Measurements from ENCODE around the gene ARAP1. TPM values are rescaled to one million over a fixed set of nuclear protein-coding genes. Genes with fewer than 3 reads are reported as not detected.
"Not testable (repeated sequence)": the region's sequence is repeated elsewhere in the genome, so short reads cannot be mapped to it uniquely, and the experiment has no call there.

Gene ARAP1
- 100 to 1,000 TPM in 1 of 2 donors, 10 to 100 TPM in 1; 98.0 to 216 TPM for total RNA-seq

DNA sequence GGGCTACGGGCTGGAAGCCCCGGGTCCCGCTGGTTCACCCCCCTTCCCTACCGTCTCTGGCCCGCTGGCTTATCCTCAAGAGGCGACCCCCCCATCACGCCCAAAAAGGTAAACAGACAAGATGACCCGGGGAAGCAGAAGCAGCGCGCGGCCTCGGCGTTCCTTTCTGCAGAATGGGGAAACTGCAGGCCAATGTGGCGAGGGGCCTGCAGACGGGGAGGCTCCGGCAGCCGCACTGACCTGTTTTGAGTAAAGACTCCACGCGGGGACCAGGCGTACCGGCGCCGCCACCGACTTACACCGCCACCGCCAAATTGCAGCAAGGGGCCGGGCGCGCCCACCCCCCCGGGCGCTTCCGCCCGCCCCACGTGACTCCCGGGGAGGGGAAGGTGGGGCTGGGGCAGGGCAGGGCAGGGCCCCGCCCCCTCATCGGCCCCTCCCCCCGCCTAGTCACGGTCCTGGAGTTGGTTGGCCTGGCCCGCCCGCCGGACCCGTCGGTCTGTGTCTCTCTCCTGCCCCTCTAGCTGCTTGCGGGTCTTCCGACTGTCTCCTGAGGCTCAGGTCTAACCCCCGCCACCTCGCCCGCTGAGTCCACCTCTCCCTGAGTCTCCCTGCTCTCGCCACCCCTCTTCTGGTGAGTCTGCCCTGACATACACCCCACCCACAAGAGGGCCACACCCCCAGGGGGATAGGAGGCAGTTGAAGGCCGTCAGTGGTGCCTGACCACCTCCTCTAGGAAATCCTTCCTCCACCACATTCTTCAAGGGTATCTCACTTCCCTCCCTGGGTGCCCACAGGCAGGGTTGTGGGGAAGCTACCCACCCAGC lies at the start of gene ARAP1:
ARAP1 (minus strand) TSS at position 321 of the 827 bp plus-strand sequence. CDS start 25,280 bp downstream, outside the sequence.
- H3K36me3 Mint-ChIP-seq (ENCODE audit: low read depth) = peaks cover 4% of the 10 kb centered on the region
- H3K9me3 Mint-ChIP-seq = no peaks in the 10 kb centered on the region
- H3K27me3 Mint-ChIP-seq = no peaks in the 10 kb centered on the region
- H3K27ac Mint-ChIP-seq = peak within 1 kb of the TSS; percentile 97
- peaks cover 20% of the 10 kb centered on the region for H3K4me1 Mint-ChIP-seq
- ATAC-seq (replicated peaks) = peak; percentile 92
- peak within 1 kb of the TSS; percentile 99 for H3K4me3 Mint-ChIP-seq

DNA sequence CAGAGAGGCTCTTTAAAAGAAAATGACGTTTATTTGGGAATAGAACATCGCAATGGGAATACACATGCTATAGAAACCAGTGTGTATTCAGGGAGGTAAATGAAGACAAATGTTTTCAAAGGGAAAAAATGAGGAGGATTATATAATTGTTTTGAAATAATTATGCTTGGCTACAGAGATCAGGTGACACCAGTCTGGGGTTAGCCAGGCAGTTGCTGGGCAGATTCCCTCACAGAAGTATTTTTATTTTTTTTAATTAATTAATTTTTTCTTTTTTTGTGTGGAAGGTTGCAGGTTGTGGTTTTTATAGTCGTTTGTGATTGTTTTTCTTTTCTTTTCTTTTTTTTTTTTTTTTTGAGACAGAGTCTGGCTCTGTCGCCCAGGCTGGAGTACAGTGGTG lies 47.2 kb upstream of the ARAP1 start:
- H3K36me3 Mint-ChIP-seq (ENCODE audit: low read depth) = no peaks in the 10 kb centered on the region
- ATAC-seq (replicated peaks) = no peak
- H3K27ac Mint-ChIP-seq = no peak overlapping the region
- H3K4me1 Mint-ChIP-seq = peaks cover 4% of the 10 kb centered on the region
- H3K4me3 Mint-ChIP-seq = no peak overlapping the region
- no peaks in the 10 kb centered on the region for H3K9me3 Mint-ChIP-seq
- H3K27me3 Mint-ChIP-seq = no peaks in the 10 kb centered on the region

DNA sequence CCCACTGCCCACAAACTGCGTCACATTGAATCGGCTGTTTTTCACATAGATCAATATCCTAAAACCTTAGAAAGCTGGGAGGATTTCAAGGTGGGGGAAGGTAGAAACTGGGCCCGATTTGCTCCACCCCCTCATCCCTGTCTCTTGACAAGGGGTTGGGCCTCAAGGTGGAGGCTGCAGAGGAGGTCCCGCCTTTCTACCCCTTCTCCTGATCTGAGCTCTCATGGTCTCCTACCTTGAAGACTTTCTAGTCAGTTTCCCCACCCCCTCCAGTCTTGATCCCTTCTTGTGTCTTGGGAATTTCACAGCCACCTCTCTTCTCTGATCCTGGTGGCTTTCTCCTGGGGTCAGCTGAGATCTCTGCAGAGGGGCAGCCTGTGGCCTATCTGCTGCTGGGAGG lies 46.2 kb upstream of the ARAP1 start:
- no peak for ATAC-seq (replicated peaks)
- Mint-ChIP-seq H3K36me3 (ENCODE audit: low read depth) (no peaks in the 10 kb centered on the region), H3K27ac (no peak overlapping the region), H3K9me3 (no peaks in the 10 kb centered on the region), H3K27me3 (no peaks in the 10 kb centered on the region), H3K4me1 (peaks cover 6% of the 10 kb centered on the region), H3K4me3 (no peak overlapping the region)

DNA sequence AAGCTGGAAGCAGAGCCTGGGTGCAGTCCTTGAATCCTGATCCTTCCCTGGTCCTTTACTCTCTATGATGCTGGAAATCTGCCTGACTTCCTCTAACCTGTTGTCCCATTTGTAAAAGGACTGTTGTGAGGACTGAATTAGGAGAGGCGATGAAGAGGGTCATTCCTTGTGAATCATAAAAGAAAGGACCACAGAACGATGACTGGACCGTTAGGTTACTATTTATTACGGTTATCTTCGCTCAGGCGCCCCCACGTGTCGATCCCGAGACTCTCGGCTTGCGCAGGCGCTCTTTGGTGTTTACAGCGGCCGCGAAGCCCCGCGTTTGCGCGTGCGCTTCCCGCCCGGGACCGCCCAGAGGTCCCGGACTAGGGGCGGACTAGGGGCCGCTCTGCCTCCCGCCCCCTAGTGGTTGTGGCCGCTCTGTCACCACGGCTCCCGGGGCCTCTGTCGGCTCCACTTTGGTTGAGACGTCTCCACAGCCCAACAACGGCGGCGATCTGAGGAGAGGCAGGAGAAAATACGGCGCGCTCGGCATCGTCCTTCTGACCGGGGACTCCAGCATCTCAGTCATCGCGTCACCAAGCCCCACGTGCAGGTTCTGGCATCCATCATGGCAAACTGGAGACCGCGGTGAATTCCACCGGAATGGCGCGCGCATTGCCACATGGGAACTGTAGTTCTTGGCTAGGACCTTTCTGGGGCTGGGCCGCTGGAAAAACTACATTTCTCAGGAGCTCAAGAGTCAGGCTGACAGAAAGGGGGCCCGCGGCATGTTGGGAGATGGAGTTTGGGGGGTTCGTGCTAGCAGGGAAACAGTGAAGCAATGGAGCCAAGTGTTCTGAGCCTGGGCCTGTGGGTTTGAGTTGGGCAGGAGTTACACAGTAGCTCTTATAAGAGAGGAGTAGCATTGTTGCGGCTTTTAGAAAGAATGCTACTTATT lies 41.5 kb upstream of the ARAP1 start, which contains the start of gene STARD10:
STARD10 (minus strand) TSS at position 623 of the 943 bp plus-strand sequence. CDS start 12,866 bp downstream, outside the sequence.
- peaks cover 18% of the 10 kb centered on the region for H3K4me1 Mint-ChIP-seq
- no peaks in the 10 kb centered on the region for H3K36me3 Mint-ChIP-seq (ENCODE audit: low read depth)
- ATAC-seq (replicated peaks) = peak; percentile 97
- peak within 1 kb of the TSS; percentile 95 for H3K27ac Mint-ChIP-seq
- H3K27me3 Mint-ChIP-seq = no peaks in the 10 kb centered on the region
- H3K4me3 Mint-ChIP-seq = peak within 1 kb of the TSS; percentile 94
- no peaks in the 10 kb centered on the region for H3K9me3 Mint-ChIP-seq

DNA sequence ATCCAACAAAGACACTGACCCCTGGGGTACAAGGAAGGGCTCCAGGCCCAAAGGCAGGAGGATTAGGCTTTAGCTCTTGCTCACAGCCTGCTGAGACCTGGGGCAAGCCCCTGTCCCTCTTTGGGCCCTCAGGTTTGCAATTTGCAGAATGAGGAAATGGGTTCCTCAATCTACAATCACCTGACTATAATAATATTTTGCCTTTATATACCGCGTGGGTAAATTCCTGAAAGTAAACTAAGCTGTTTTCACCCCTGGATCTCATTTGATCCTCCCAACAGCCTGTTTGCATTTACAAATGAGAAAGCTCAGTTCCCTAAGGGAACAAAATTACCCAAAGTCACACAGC lies 40.8 kb upstream of the ARAP1 start:
- Mint-ChIP-seq H3K27me3 (no peaks in the 10 kb centered on the region), H3K27ac (peak overlapping the region; percentile 95), H3K4me3 (peak overlapping the region; percentile 94), H3K4me1 (peaks cover 18% of the 10 kb centered on the region), H3K9me3 (no peaks in the 10 kb centered on the region), H3K36me3 (ENCODE audit: low read depth) (no peaks in the 10 kb centered on the region)
- ATAC-seq (replicated peaks) = no peak

DNA sequence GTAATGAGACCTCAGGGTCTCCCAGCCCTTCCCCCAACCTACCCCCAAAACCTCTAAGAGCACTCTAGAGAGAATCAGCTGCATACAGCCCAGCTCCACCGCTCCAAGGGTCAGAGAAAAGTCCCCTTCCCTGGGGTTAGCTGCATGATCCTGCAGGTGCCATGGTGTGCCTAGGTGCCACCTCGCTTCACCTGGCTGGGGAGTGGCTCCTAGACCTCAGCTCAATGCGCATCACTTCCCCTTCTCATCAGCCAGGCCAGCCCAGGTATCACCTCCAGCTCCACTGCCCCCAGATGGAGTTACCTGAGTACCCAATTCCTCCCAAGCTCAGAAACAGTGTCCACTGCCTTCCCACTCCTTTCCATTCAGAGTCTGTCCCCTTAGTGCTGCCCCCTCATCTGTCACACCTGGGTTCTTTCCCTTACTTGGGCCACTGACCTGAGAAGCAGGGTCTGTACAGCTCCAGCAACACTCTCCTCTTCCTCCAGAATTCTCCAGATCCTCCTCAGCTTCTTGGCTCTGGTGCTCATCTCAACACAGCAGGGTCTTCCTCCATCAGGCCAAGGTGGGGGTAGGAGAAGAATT lies 40.3 kb upstream of the ARAP1 start:
- no peak for ATAC-seq (replicated peaks)
- H3K27me3 Mint-ChIP-seq = no peaks in the 10 kb centered on the region
- no peaks in the 10 kb centered on the region for H3K36me3 Mint-ChIP-seq (ENCODE audit: low read depth)
- H3K4me1 Mint-ChIP-seq = peaks cover 18% of the 10 kb centered on the region
- peak overlapping the region; percentile 94 for H3K4me3 Mint-ChIP-seq
- no peaks in the 10 kb centered on the region for H3K9me3 Mint-ChIP-seq
- peak overlapping the region; percentile 95 for H3K27ac Mint-ChIP-seq

DNA sequence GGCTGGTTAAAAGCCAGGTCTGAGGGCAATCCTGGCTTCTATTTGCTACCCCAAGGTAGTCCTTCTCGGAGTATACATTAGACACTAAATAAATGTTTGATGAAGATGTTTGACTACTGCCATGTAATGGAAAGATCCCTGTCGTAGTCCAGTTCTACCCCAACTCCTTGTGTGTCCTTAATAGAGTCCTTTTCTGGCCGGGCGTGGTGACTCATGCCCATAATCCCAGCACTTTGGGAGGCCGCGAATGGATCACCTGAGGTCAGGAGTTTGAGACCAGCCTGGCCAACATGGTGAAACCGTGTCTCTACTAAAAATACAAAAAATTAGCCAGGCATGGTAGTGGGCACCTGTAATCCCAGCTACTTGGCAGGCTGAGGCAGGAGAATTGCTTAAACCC lies 39.0 kb upstream of the ARAP1 start:
- not testable (repeated sequence) for H3K27ac Mint-ChIP-seq; H3K9me3 Mint-ChIP-seq; H3K27me3 Mint-ChIP-seq; H3K4me3 Mint-ChIP-seq; H3K36me3 Mint-ChIP-seq (ENCODE audit: low read depth); ATAC-seq (replicated peaks)
- peaks cover 18% of the 10 kb centered on the region for H3K4me1 Mint-ChIP-seq

DNA sequence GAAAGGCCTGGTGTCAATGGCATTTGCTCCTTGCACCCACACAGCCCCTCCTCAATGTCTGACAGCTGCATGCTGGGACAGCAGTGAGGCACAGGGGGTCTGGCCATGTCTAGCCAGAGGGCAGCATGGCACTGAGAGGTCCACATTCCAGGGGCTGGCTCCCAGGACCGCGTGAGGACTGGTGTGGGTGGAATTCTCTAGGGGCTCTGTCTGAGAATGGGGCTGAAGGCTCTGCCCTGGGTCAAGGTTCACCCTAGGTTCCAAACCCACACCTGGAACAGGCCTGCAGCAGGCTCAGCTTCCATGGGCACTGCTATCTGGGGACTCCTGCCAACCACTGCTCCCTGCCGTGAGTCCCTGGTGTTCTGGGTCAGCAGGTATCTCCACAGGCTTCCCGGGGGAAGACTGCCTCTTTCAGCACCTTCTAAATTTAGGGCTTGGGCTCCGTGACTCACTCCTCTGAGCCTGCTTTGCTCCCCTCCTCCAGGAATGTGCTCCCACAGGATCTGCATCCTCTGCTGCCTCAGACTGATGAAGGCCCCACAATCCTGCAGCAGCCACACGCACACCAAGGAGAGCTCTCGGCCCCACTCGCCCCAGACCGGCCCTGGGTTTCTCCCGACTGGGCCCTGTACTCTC lies 37.4 kb upstream of the ARAP1 start:
- Mint-ChIP-seq H3K27ac (no peak overlapping the region), H3K4me3 (no peak overlapping the region), H3K36me3 (ENCODE audit: low read depth) (no peaks in the 10 kb centered on the region), H3K9me3 (no peaks in the 10 kb centered on the region), H3K4me1 (peaks cover 15% of the 10 kb centered on the region), H3K27me3 (no peaks in the 10 kb centered on the region)
- ATAC-seq (replicated peaks) = no peak

DNA sequence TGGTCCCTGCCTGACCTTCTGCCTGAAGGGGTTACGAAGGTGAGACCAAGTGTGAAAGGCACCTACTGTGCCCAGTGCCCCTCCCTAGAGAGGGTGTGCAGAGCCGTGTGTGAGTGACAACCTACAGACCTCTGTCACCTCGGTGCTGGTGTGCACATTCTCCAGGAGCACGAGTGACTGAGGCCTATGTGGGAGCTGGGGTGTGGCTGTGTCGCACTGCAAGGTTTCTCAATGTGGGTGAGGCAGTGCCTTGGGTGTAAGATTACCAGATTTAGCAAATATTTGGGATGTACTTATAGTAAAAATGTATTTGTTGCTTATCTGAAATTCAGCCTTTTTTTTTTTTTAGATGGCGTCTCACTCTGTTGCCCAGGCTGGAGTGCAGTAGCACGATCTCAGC lies 36.0 kb upstream of the ARAP1 start:
- Mint-ChIP-seq H3K9me3 (no peaks in the 10 kb centered on the region), H3K4me1 (peaks cover 10% of the 10 kb centered on the region), H3K27me3 (no peaks in the 10 kb centered on the region), H3K4me3 (no peak overlapping the region), H3K36me3 (ENCODE audit: low read depth) (no peaks in the 10 kb centered on the region), H3K27ac (peak overlapping the region; percentile 48)
- ATAC-seq (replicated peaks) = no peak

DNA sequence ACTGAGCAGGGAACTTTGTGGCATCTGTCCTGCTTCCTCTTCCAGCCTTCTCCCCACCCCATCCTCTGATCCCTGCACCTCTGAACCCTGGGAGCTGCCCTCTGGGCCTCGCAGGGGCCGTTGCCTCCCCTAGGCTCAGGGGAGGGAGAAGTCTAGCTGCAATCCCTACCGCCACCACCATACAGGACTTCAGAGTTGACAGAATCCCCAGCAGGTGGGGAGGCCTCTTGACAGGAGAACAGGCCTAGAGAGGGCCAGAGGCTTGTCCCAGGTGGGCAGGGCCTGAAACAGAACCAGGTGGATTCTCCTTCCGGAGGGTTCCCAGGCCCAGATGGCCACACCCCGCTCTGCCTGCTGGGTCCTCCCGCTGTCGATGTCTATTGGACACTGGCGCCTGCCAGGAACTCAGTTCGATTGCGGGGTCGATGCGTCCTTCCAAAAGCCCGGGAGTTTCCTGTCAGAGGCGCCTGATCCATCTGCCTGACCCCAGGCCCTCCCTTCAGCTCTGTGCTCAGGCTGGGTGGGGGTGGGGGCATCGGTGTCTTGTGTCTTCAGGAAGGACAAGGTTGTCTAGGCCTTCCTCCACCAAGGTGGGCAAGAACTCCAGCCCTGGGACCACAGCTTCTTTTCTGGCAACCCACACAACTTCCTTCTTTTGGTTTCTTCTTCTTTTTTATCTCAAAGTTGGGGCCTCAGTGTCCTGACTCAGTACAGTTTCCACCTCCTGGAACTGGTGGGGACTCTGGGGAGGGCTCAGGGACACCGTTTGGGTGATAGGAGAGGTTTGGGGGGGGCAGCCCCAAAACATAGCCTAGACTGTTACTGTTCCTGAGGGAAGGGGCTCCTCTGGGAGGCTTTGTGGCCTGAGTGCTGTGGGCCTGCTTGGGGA lies 35.3 kb upstream of the ARAP1 start:
- H3K9me3 Mint-ChIP-seq = no peaks in the 10 kb centered on the region
- no peaks in the 10 kb centered on the region for H3K36me3 Mint-ChIP-seq (ENCODE audit: low read depth)
- H3K27me3 Mint-ChIP-seq = no peaks in the 10 kb centered on the region
- no peak overlapping the region for H3K4me3 Mint-ChIP-seq
- peak overlapping the region; percentile 48 for H3K27ac Mint-ChIP-seq
- peaks cover 2% of the 10 kb centered on the region for H3K4me1 Mint-ChIP-seq
- ATAC-seq (replicated peaks) = peak; percentile 18

DNA sequence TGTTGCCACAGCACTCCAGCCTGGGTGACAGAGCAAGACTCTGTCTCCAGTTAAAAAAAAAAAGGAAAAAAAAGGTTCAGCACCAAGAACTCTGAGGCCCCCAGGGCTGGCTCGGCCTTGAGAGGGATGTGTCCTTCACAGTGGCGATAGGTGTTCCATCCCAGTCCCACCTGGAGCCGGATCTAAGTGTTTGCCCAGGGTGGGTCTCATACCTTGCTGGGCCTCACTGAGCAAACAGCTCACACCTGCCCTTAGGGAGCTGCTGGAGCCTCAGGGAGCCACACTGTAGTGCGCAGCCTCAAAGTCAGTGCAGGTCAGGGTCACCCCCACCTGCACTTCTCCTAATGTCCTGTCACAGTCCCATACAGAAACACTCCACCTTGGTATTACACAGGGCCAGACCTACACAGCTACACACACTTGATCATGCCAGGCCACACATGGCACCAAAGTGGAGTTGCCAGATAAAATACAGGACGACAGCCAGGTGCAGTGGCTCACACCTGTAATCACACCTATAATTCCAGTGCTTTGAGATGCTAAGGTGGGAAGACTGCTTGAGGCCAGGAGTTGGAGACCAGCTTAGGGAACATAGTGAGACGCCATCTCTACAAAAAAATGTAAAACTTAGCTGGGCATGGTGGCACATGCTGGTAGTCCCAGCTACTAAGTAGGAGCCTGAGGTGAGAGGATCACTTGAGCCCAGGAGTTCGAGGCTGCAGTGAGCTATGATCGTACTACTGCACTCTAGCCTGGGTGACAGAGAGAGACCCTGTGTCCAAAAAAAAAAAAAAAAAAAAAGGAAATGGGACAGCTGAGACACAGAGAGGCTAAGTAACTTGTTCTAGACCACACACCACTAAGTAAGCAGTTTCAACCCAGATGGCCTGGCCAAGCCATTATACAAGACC lies 34.4 kb upstream of the ARAP1 start:
- Mint-ChIP-seq H3K27ac (no peak overlapping the region), H3K4me1 (peaks cover 7% of the 10 kb centered on the region)
- ATAC-seq (replicated peaks) = no peak

DNA sequence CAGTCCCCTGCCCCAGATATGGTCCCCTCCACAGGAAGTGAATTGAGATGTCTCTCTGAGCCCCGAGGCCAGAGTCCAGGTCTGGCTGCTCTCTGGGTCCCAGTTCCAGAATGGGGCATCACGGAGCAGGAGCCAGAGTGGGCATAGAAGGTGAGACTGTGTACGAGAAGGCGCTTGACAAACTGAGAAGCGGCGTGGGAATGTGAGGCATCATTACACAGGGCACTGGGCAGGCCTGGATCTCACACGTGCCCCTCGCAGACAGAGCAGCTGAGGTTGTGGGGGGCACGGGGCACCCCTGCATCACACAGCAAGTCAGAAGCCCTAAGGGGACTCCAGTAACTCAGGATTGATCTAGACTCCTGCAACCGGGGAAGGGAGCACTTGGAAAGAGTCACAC lies 32.5 kb upstream of the ARAP1 start:
- H3K4me3 Mint-ChIP-seq = no peak overlapping the region
- H3K27me3 Mint-ChIP-seq = no peaks in the 10 kb centered on the region
- no peaks in the 10 kb centered on the region for H3K9me3 Mint-ChIP-seq
- H3K4me1 Mint-ChIP-seq = peaks cover 11% of the 10 kb centered on the region
- H3K27ac Mint-ChIP-seq = no peak overlapping the region
- no peaks in the 10 kb centered on the region for H3K36me3 Mint-ChIP-seq (ENCODE audit: low read depth)
- ATAC-seq (replicated peaks) = no peak

More for the DNA sequence above, 34.4 kb upstream of the ARAP1 start:
- Mint-ChIP-seq H3K9me3 (no peaks in the 10 kb centered on the region), H3K36me3 (ENCODE audit: low read depth) (no peaks in the 10 kb centered on the region), H3K27me3 (no peaks in the 10 kb centered on the region), H3K4me3 (no peak overlapping the region)

Measured in activated T-helper 17 cell treated with anti-CD3 and anti-CD28 coated beads, Interleukin-2, amount 50 U/mL, for 72 hours (primary cell).